Stimulated activated CD8-positive, alpha-beta memory T cell treated with anti-CD3 and anti-CD28 coated beads, Interleukin-15, amount 100 ng/mL, for 4 hours (primary cell): Measurements from ENCODE around the gene KSR1.

ENCODE experiments used
- DNase-seq, 2 donors: peaks; one replicate each; pipeline ENCODE4 v3.0.0-alpha.2; 2020; ENCODE audit warnings: low read depth in 2 of 2

The KSR1 gene

GRCh38 chr17:27514595-27515413 is 58.6 kb downstream of the KSR1 start:
- no peak for DNase-seq

GRCh38 chr17:27518048-27518447 is 61.8 kb downstream of the KSR1 start:
- no peak for DNase-seq

- DNase-seq, result no peak
These were observed 62.6 kb downstream of the KSR1 start for GRCh38 chr17:27518545-27519521.

GRCh38 chr17:27519550-27519949 is 63.3 kb downstream of the KSR1 start:
- no peak for DNase-seq

- no peak for DNase-seq
These were observed 64.4 kb downstream of the KSR1 start for GRCh38 chr17:27520491-27521185.

GRCh38 chr17:27521281-27522027 is 65.2 kb downstream of the KSR1 start:
- DNase-seq, result no peak

GRCh38 chr17:27522028-27522635 is 65.9 kb downstream of the KSR1 start:
- DNase-seq, result no peak

- DNase-seq, result no peak
These were observed 67.5 kb downstream of the KSR1 start for GRCh38 chr17:27523712-27524111.

- DNase-seq, result no peak
These were observed 68.3 kb downstream of the KSR1 start for GRCh38 chr17:27524594-27524993.

GRCh38 chr17:27525316-27525715 is 69.1 kb downstream of the KSR1 start:
- no peak for DNase-seq

- no peak for DNase-seq
These were observed 69.8 kb downstream of the KSR1 start for GRCh38 chr17:27525836-27526603.

- no peak for DNase-seq
These were observed 70.4 kb downstream of the KSR1 start for GRCh38 chr17:27526604-27527002.

GRCh38 chr17:27529230-27529796 is 73.1 kb downstream of the KSR1 start:
- no peak for DNase-seq

- DNase-seq, result no peak
These were observed 74.6 kb downstream of the KSR1 start for GRCh38 chr17:27530764-27531391.

GRCh38 chr17:27531469-27531961 is 75.3 kb downstream of the KSR1 start:
- DNase-seq, result no peak

GRCh38 chr17:27532269-27533263 is 76.3 kb downstream of the KSR1 start:
- no peak for DNase-seq

- no peak for DNase-seq
These were observed 77.9 kb downstream of the KSR1 start for GRCh38 chr17:27533874-27534815.
